ENCODE measurements around the gene CD40. TPM values are rescaled to one million over a fixed set of nuclear protein-coding genes. Genes with fewer than 3 reads are reported as not detected.

CD40 gene
- 7.4 and 10.9 TPM in 2 replicates for total RNA-seq

GRCh38 chr20:46117704-46118467, at the start of gene CD40:
CD40 (plus strand) TSS chr20:46118314; CDS start chr20:46118344, 30 bp downstream.

GRCh38 chr20:46089417-46090388, 28.4 kb upstream of the CD40 start, which contains the start of gene NCOA5:
NCOA5 (minus strand) TSS chr20:46089962; CDS start chr20:46079424, 10,538 bp downstream.

Other genes starting within 250 kb of the CD40 start
- 4.4 and 7.3 TPM in 2 replicates for gene ZSWIM1, start 237.1 kb upstream of the CD40 start, total RNA-seq
- gene SPATA25, start 230.7 kb upstream of the CD40 start, total RNA-seq, result not detected in 2 replicates
- 1.7 and 3.4 TPM in 2 replicates for gene NEURL2, start 227.1 kb upstream of the CD40 start, total RNA-seq
- 22.9 and 26.6 TPM in 2 replicates for gene CTSA, start 227.0 kb upstream of the CD40 start, total RNA-seq
- 123 and 157 TPM in 2 replicates for gene PLTP, start 206.2 kb upstream of the CD40 start, total RNA-seq
- 14.2 and 14.9 TPM in 2 replicates for gene PCIF1, start 183.6 kb upstream of the CD40 start, total RNA-seq
- gene ZNF335, start 146.1 kb upstream of the CD40 start, total RNA-seq, result 11.1 and 12.6 TPM in 2 replicates
- 49.9 and 508 TPM in 2 replicates for gene MMP9, start 109.4 kb upstream of the CD40 start, total RNA-seq
- 0.23 and 0.76 TPM in 2 replicates for gene SLC12A5, start 89.1 kb upstream of the CD40 start, total RNA-seq
- 12.1 and 14.0 TPM in 2 replicates for gene NCOA5, start 28.4 kb upstream of the CD40 start, total RNA-seq
- not detected in 2 replicates for gene CDH22, start 190.2 kb downstream of the CD40 start, total RNA-seq